ENCODE measurements around the gene PTPN11.
"Not testable (repeated sequence)": the region's sequence is repeated elsewhere in the genome, so short reads cannot be mapped to it uniquely, and the experiment has no call there.

PTPN11 gene

GRCh38 chr12:112514926-112515642, 96.3 kb downstream of the PTPN11 start:
- DNase-seq (ENCODE audit: low read depth in 2 of 2), result no peak

- no peak for DNase-seq (ENCODE audit: low read depth in 2 of 2)
Observed at GRCh38 chr12:112515868-112516267, 97.1 kb downstream of the PTPN11 start.

- DNase-seq (ENCODE audit: low read depth in 2 of 2), result no peak
Observed at GRCh38 chr12:112517730-112518364, 99.1 kb downstream of the PTPN11 start.

- DNase-seq (ENCODE audit: low read depth in 2 of 2), result no peak
Observed at GRCh38 chr12:112518365-112518735, 99.6 kb downstream of the PTPN11 start.

GRCh38 chr12:112519841-112520340, 101.1 kb downstream of the PTPN11 start:
- not testable (repeated sequence) for DNase-seq (ENCODE audit: low read depth in 2 of 2)

- DNase-seq (ENCODE audit: low read depth in 2 of 2), result no peak
Observed at GRCh38 chr12:112523856-112524255, 105.1 kb downstream of the PTPN11 start.

- no peak for DNase-seq (ENCODE audit: low read depth in 2 of 2)
Observed at GRCh38 chr12:112524269-112524668, 105.5 kb downstream of the PTPN11 start.

- no peak for DNase-seq (ENCODE audit: low read depth in 2 of 2)
Observed at GRCh38 chr12:112524676-112525425, 106.1 kb downstream of the PTPN11 start.

- DNase-seq (ENCODE audit: low read depth in 2 of 2), result no peak
Observed at GRCh38 chr12:112525426-112525809, 106.7 kb downstream of the PTPN11 start.

GRCh38 chr12:112527082-112527481, 108.3 kb downstream of the PTPN11 start:
- no peak for DNase-seq (ENCODE audit: low read depth in 2 of 2)

GRCh38 chr12:112527501-112527900, 108.8 kb downstream of the PTPN11 start:
- no peak for DNase-seq (ENCODE audit: low read depth in 2 of 2)

GRCh38 chr12:112528521-112528920, 109.8 kb downstream of the PTPN11 start:
- no peak for DNase-seq (ENCODE audit: low read depth in 2 of 2)

- DNase-seq (ENCODE audit: low read depth in 2 of 2), result no peak
Observed at GRCh38 chr12:112530941-112531340, 112.2 kb downstream of the PTPN11 start.

GRCh38 chr12:112532106-112532505, 113.4 kb downstream of the PTPN11 start:
- no peak for DNase-seq (ENCODE audit: low read depth in 2 of 2)

- no peak for DNase-seq (ENCODE audit: low read depth in 2 of 2)
Observed at GRCh38 chr12:112533528-112533927, 114.8 kb downstream of the PTPN11 start.

- DNase-seq (ENCODE audit: low read depth in 2 of 2), result no peak
Observed at GRCh38 chr12:112535017-112535416, 116.3 kb downstream of the PTPN11 start.

- no peak for DNase-seq (ENCODE audit: low read depth in 2 of 2)
Observed at GRCh38 chr12:112535637-112536366, 117.1 kb downstream of the PTPN11 start.

GRCh38 chr12:112536367-112536730, 117.6 kb downstream of the PTPN11 start:
- no peak for DNase-seq (ENCODE audit: low read depth in 2 of 2)

GRCh38 chr12:112537710-112538396, 119.1 kb downstream of the PTPN11 start:
- no peak for DNase-seq (ENCODE audit: low read depth in 2 of 2)

GRCh38 chr12:112538740-112539139, 120.0 kb downstream of the PTPN11 start:
- DNase-seq (ENCODE audit: low read depth in 2 of 2), result no peak

GRCh38 chr12:112539221-112539620, 120.5 kb downstream of the PTPN11 start:
- DNase-seq (ENCODE audit: low read depth in 2 of 2), result no peak

Measured in stimulated activated CD8-positive, alpha-beta memory T cell treated with anti-CD3 and anti-CD28 coated beads, Interleukin-2, amount 100 ng/mL, for 1 hour (primary cell).